Activated CD4-positive, alpha-beta T cell treated with anti-CD3 and anti-CD28 coated beads, Interleukin-2, amount 50 U/mL, for 1 hour (primary cell): ENCODE data around the gene KRTAP10-5.
"Not testable (repeated sequence)": the region's sequence is repeated elsewhere in the genome, so short reads cannot be mapped to it uniquely, and the experiment has no call there.

Experiments
- DNase-seq: peaks from one replicate; pipeline ENCODE4 v3.0.0-alpha.2; 2020

Gene KRTAP10-5

DNA sequence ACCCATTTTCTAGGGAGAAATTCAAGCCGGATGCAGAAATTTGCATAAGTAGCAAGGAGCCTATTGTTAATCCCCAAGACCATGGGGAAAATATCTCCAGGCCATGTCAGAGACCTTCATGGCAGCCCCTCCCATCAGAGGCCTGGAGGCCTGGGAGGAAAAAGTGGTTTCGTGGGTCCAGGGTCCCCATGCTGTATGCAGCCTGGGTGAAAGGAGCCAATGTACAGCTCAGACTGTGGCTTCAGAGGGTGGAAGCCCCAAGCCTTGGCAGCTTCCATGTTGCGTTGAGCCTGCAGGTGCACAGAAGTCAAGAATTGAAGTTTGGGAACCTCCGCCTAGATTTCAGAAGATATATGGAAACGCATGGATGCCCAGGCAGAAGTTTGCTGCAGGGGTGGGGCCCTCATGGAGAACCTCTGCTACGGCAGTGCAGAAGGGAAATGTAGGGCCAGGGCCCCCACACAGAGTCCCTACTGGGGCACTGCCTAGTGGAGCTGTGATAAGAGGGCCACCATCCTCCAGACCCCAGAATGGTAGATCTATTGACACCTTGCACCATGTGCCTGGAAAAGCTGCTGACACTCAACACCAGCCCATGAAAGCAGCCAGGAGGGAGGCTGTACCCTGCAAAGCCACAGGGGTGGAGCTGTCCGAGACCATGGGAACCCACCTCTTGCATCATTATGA, 29.9 kb upstream of the KRTAP10-5 start:
- DNase-seq, result not testable (repeated sequence)

DNA sequence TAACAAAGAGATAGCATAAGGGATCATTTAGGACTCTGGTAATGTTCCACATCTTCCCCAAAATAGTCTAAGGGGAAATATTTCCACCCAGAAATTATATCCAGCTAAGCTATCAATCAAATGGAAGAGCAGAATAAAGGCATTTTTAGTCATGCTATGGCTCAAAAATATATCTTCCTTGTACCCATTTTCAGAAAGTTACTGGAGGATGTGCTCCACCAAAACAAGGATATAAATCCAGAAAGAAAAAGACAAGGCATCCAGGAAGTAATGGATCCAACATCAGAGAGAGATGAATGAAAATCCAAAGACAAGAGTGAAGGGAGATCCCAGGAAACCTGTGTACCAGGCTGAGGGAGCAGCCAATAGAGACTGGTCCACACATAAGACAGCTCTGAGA, 28.8 kb upstream of the KRTAP10-5 start:
- no peak for DNase-seq

- DNase-seq, result no peak
Observed at GRCh38 chr21:44606495-44606894, 26.1 kb upstream of the KRTAP10-5 start.

GRCh38 chr21:44603911-44604310, 23.5 kb upstream of the KRTAP10-5 start:
- no peak for DNase-seq

DNA sequence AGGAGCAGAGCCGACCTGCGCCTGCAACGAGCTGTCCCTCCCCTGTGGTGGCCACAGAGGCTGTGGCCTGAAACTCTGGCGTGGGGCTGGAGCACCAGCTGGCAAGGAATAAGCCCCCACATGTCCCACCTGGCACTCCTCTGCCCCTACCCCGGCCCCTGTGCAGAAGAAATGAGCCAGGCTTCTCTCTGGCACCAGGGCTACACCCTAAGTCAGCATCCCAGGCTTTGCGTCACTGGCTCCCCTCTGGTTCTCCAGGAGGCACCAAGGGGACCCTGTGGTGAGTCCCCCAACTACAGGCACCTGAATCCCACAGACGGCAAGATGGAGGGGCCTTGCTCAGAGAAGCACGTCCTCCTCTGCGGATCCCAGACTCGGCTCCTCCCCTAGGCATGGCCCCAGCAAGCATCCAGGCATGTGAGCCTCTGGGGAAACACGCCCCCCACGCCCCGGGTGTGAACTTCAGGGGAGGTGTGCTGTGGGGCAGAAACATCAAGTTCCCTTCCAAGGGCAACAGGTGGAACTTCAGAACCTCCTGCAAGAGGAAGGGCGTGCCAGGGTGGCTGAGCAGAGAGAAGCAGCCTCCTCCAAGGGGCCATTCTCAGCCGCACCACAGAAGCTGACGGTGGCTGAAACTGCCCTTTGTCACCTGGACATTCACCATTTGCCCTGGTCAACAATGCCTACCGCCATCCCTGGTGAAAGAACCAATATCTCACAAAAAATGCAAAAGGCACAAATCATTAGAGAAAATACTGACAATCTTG, 22.9 kb upstream of the KRTAP10-5 start:
- DNase-seq, result no peak

DNA sequence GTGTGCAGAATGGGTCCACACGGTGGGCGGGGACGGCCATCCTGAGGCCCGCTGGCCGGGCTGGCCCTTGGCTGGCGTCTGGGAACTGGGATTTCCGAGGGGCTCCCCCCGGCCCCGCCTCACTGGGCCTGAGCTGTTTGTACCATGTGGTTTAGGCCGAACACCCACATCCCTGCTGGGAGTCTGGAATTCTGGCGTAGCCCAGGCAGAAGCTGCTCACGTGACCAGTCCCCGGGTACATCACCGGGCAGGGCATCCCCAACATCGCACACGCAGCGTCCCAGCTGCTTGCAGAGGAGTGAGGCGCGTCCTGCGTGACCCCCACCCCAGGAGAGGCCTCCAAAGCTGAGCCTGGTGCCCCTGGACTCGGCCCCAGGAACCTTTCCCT, 22.1 kb upstream of the KRTAP10-5 start:
- DNase-seq, result no peak

DNA sequence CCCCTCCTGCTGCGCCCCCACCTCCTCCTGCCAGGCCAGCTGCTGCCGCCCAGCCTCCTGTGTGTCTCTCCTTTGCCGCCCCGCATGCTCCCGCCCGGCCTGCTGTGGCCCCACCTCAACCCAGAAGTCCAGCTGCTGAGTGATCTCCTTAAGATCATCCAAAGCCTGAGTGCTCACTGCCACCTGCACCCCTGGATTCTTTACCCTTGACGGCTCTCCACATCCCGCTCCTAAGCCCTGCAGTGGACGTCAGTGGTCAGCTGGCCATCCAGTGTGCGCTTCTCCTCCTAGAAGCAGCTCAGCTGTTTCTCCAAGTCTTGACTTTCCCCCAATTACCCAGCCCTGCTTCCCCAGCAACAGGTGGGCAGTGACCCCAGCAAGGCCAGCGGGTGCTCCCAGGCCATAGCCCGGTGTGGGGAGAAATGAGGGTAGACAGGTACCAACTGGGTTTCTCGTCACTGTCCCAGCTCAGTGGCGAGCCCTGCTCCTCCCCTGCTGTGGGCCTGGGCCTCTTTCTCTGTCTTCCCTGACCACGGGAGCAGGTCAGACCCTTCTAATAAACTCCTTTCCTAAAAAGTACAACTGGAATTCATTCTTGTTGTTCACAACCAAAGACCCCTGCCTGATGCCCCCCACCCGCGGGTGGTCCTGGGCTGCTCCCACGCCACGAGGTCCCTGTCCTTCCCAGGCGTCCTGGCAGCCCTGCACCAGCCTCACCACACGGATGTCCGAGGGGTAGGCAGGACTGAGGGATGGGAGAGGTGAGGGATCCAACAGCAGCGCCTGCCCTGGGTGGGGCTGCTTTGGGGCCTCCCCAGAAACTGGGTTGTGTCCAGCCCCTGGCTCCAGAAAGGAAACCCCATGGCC, 21.4 kb upstream of the KRTAP10-5 start:
- no peak for DNase-seq

- DNase-seq, result not testable (repeated sequence)
Observed at GRCh38 chr21:44601091-44601490, 20.7 kb upstream of the KRTAP10-5 start.

GRCh38 chr21:44600118-44600978, 19.9 kb upstream of the KRTAP10-5 start, which contains the start of gene KRTAP10-7:
Gene KRTAP10-7 (plus strand): TSS chr21:44600597. CDS start chr21:44600622, 25 bp downstream.
- DNase-seq, result not testable (repeated sequence)

DNA sequence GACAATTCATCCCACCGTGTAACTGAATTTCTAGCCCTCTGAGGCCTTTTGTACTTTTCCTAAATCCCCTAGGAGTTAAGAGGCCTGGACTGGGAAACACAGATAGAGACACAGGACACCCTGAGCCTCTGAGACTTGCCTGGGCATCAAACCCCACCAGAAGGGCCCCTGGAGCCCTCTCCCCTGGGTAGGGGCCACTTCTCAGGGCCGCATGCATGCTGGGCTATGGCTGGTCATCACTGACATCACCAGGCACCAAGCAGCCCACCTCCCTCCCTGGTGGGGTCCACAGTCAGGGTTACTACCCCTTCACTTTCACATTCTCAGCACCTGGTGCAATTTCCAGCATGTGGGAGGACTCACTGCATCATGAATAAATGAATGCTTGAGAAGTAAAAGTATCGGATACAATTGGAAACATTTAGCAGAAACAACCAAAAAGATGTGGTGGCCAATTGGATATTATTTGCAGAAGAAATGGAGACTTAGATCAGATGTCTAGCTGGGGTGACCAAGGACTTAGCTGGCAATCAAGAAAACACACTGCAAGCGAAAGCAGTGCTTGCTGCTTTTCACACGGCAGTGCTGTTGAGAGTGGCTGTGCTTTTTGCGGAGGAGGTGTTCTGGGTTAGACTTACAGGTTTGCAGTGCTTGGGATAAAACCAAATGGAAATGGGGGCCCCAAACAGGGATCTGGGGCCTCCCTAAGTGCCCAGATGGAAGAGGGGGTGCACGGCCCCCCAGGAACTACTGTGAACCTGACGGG, 19.0 kb upstream of the KRTAP10-5 start:
- DNase-seq, result no peak

- DNase-seq, result no peak
Observed at GRCh38 chr21:44598061-44598460, 17.7 kb upstream of the KRTAP10-5 start.

DNA sequence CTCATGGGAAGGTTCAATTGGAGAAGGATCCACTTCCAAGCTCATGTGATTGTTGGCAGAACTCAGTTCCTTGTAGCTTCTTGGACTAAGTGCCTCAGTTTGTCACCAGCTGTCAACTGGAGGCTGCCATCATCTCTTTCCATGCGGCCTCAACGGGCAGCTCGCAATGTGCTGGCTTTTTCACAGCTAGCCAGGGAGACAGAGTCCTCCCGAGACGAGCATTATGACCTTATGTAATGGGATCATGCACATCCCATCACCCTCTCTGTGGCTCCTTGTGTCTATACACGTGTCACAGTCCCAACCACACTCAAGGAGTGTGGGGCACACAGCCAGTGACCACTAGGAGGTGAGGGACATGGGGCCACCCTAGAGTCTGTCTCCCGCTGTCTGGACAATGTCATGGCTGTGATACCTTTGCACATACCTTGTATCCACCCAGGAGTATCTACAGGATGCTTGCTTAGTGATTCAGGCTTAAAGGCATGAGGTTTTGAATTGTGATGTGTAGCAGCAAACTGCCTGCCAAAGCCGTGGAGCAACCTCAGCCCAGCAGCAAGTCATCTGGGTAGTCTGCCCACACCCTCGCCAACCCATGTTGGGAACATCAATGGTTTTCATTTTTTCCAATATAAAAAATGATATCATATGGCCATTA, 15.8 kb upstream of the KRTAP10-5 start:
- no peak for DNase-seq

GRCh38 chr21:44595524-44595923, 15.1 kb upstream of the KRTAP10-5 start:
- DNase-seq, result no peak

GRCh38 chr21:44594406-44594916, 14.1 kb upstream of the KRTAP10-5 start:
- DNase-seq, result no peak

- no peak for DNase-seq
Observed at GRCh38 chr21:44593598-44594405, 13.4 kb upstream of the KRTAP10-5 start.

DNA sequence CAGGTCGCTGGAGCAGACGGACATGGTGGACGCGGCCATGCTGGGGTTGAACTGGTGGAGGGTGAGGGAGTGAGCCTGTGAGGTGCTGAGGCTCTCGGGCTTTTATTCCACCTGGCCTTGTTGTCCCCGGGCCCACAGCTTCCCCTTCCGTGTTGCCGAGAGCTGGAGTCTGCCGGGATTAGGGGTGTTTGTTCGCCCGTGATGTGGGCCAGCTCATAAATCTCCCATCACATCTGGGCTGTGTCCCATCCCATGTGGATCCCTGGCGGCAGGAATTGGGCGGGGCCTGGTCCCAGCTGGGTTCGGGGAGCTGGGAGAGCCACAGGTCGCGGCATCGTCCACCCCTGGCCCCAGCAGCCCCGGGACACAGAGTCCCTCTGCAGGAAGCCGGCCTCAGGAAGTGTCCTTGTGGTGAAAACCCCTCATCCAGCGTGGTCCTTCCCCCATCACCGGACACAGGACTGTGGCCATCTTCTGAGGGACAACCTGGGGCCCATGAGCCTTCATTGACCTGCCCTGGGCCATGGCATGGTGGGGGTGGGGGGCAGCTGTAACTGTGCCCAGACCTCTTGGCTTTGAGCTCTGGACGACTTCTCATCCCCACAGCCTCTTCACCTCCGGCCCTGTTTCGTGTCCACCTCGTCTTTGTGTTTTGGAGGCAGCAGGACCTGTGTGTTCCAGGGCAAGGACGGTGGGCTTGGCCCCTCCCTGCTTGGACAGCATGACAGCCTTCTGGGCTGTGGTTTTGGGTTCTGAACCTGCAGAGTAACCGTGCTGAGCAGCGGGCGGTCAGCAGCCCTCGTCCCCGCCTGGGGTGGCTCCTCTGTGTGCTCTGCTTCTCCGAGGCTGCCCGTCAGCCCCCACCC, 12.3 kb upstream of the KRTAP10-5 start, which contains the start of gene KRTAP10-6:
KRTAP10-6 (minus strand) TSS at position 60 of the 866 bp plus-strand sequence; CDS start at position 39, 21 bp downstream.
- no peak for DNase-seq

DNA sequence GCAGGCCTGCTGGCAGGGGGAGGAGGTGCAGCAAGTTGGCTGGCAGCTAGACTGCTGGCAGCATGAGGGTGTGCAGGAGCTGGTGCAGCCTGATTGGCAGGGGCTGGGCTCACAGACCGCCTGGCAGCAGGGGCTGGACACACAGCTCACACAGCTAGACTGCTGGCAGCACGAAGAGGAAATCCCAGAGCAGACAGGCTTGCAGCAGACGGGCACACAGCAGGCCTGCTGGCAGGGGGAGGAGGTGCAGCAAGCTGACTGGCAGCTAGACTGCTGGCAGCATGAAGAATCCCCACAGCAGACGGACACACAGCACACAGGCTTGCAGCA, 11.4 kb upstream of the KRTAP10-5 start:
- not testable (repeated sequence) for DNase-seq

GRCh38 chr21:44590897-44591800, 10.7 kb upstream of the KRTAP10-5 start:
- not testable (repeated sequence) for DNase-seq
